Stimulated activated CD8-positive, alpha-beta memory T cell treated with anti-CD3 and anti-CD28 coated beads, Interleukin-2, amount 100 ng/mL, for 48 hours (primary cell): ENCODE measurements around the gene SSH2.

ENCODE experiments used
- DNase-seq, 2 donors: peaks; one replicate each; pipeline ENCODE4 v3.0.0-alpha.2; 2020; ENCODE audit warnings: low read depth in 2 of 2

Gene SSH2

GRCh38 chr17:29778956-29779811, 150.8 kb downstream of the SSH2 start:
- DNase-seq = peak; percentile 57 to 69

- no peak for DNase-seq
These were observed 152.4 kb downstream of the SSH2 start for GRCh38 chr17:29777663-29778062.

- no peak for DNase-seq
These were observed 154.0 kb downstream of the SSH2 start for GRCh38 chr17:29776026-29776425.

- no peak for DNase-seq
These were observed 157.0 kb downstream of the SSH2 start for GRCh38 chr17:29772981-29773380.

GRCh38 chr17:29771546-29771945, 158.5 kb downstream of the SSH2 start:
- DNase-seq = no peak

- no peak for DNase-seq
These were observed 160.8 kb downstream of the SSH2 start for GRCh38 chr17:29769225-29769624.

GRCh38 chr17:29766796-29767327, 163.2 kb downstream of the SSH2 start:
- no peak for DNase-seq

- DNase-seq = no peak
These were observed 165.3 kb downstream of the SSH2 start for GRCh38 chr17:29764748-29765147.

GRCh38 chr17:29764217-29764616, 165.8 kb downstream of the SSH2 start:
- no peak for DNase-seq

GRCh38 chr17:29763273-29763672, 166.8 kb downstream of the SSH2 start:
- DNase-seq = no peak

- DNase-seq = peak; percentile 88 to 90
These were observed 168.8 kb downstream of the SSH2 start for GRCh38 chr17:29761040-29761761.

- DNase-seq = peak; percentile 16 to 22
These were observed 169.6 kb downstream of the SSH2 start for GRCh38 chr17:29760279-29761039.

- DNase-seq = no peak
These were observed 171.8 kb downstream of the SSH2 start for GRCh38 chr17:29758255-29758654.

- DNase-seq = no peak
These were observed 172.2 kb downstream of the SSH2 start for GRCh38 chr17:29757788-29758187.

GRCh38 chr17:29753845-29754439, 176.1 kb downstream of the SSH2 start:
- DNase-seq = no peak

GRCh38 chr17:29749045-29749825, 180.8 kb downstream of the SSH2 start:
- DNase-seq = no peak

GRCh38 chr17:29748400-29748799, 181.6 kb downstream of the SSH2 start:
- DNase-seq = no peak

- DNase-seq = no peak
These were observed 182.4 kb downstream of the SSH2 start for GRCh38 chr17:29747660-29748059.

GRCh38 chr17:29746669-29747068, 183.4 kb downstream of the SSH2 start:
- DNase-seq = no peak

GRCh38 chr17:29744121-29744520, 185.9 kb downstream of the SSH2 start:
- DNase-seq = no peak

GRCh38 chr17:29742210-29742513, 187.9 kb downstream of the SSH2 start:
- no peak for DNase-seq
